OCI-LY3 (cell line): ENCODE measurements around the gene PTGR3.
"Not testable (repeated sequence)": the region's sequence is repeated elsewhere in the genome, so short reads cannot be mapped to it uniquely, and the experiment has no call there.

Experiments
- H2AFZ ChIP-seq: fragments of 200-600, 300-600 bp; shearing (Covaris generic); 2 replicates; pipeline ENCODE4 v1.6.0; 2014; ENCODE audit warnings: antibody characterized with exemption, low read depth, low read length
- H3K27ac ChIP-seq: fragments of 200-600, 300-600 bp; sonication (generic); 2 replicates; pipeline ENCODE4 v1.5.1; 2014; ENCODE audit warnings: mild to moderate bottlenecking, low read length, moderate library complexity, mixed read lengths
- H3K27me3 ChIP-seq: fragments of 200-600, 300-600 bp; sonication (generic); 2 replicates; pipeline ENCODE4 v1.6.1; 2014; ENCODE audit warnings: low read depth, low read length, mixed read lengths
- H3K36me3 ChIP-seq: fragments of 200-600, 300-600 bp; sonication (generic); replicated peaks from 2 replicates; pipeline ENCODE3; 2014; ENCODE audit warnings: low read depth, low read length, mixed read lengths
- H3K4me1 ChIP-seq: fragments of 300-600, 200-600 bp; sonication (generic); 2 replicates; pipeline ENCODE4 v1.6.1; 2014; ENCODE audit warnings: low read length, mixed read lengths
- H3K4me2 ChIP-seq: fragments of 200-600, 300-600 bp; sonication (generic); 2 replicates; pipeline ENCODE4 v1.6.1; 2014; ENCODE audit warnings: low read length, mixed read lengths
- H3K4me3 ChIP-seq: fragments of 300-600, 200-600 bp; sonication (generic); 2 replicates; pipeline ENCODE4 v1.5.1; 2014; ENCODE audit warnings: antibody characterized with exemption, mild to moderate bottlenecking, low read length, moderate library complexity
- H3K79me2 ChIP-seq: fragments of 300-600, 200-600 bp; shearing (Covaris generic); 2 replicates; pipeline ENCODE4 v1.6.1; 2014; ENCODE audit warnings: mild to moderate bottlenecking, low read length, mixed read lengths
- H3K9ac ChIP-seq: fragments of 300-600, 200-600 bp; shearing (Covaris generic); 2 replicates; pipeline ENCODE4 v1.6.0; 2014; ENCODE audit warnings: mild to moderate bottlenecking, low read length, moderate library complexity
- H3K9me3 ChIP-seq: fragments of 200-600, 300-600 bp; shearing (Covaris generic); 2 replicates; pipeline ENCODE4 v1.6.1; 2014; ENCODE audit warnings: low read length, mixed read lengths; ENCODE audit not compliant: insufficient read depth
- H4K20me1 ChIP-seq: fragments of 200-600, 300-600 bp; sonication (generic); 2 replicates; pipeline ENCODE4 v1.6.1; 2016; ENCODE audit warnings: low read length, mixed read lengths; ENCODE audit not compliant: insufficient read depth
- EZH2phosphoT487 ChIP-seq: fragments of 200-600 bp; shearing (Covaris generic); IDR thresholded peaks from 2 replicates; pipeline ENCODE4 v1.6.1; 2018; ENCODE audit warnings: antibody characterized with exemption, mixed run types, low read depth
- TF ChIP-seq, protein P1 (sequence below): fragments of 200-600, 300-600 bp; sonication (generic); IDR thresholded peaks from 2 replicates; pipeline ENCODE4 v1.5.1; 2014; ENCODE audit warnings: antibody characterized with exemption, low read length, low read depth

Gene PTGR3

DNA sequence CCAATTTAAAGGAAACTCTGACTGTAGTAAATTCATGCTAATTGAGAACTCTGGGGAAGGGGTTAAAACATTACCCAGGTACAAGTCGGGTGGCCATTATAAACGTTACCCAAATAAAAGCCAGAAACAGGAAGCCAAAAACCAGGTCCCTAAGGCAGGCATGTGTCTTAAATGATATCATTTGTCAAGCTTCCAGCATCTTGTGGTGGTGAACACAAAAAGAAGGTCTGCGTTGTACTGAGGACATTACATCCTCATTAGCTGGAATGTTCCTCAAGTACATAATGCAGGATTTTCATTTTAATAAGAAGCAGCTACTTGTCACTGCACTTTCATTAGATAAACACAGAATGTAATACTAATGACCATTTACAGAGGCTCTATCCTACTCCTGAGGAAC, 10.9 kb downstream of the PTGR3 start:
- H3K27ac ChIP-seq, result no peak overlapping the region
- H3K27me3 ChIP-seq, result no peaks in the 10 kb centered on the region
- TF ChIP-seq, protein P1, sequence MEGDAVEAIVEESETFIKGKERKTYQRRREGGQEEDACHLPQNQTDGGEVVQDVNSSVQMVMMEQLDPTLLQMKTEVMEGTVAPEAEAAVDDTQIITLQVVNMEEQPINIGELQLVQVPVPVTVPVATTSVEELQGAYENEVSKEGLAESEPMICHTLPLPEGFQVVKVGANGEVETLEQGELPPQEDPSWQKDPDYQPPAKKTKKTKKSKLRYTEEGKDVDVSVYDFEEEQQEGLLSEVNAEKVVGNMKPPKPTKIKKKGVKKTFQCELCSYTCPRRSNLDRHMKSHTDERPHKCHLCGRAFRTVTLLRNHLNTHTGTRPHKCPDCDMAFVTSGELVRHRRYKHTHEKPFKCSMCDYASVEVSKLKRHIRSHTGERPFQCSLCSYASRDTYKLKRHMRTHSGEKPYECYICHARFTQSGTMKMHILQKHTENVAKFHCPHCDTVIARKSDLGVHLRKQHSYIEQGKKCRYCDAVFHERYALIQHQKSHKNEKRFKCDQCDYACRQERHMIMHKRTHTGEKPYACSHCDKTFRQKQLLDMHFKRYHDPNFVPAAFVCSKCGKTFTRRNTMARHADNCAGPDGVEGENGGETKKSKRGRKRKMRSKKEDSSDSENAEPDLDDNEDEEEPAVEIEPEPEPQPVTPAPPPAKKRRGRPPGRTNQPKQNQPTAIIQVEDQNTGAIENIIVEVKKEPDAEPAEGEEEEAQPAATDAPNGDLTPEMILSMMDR, result no peak
- no peak for TF ChIP-seq EZH2phosphoT487
- no peak overlapping the region for H2AFZ ChIP-seq
- peaks cover 27% of the 10 kb centered on the region for H4K20me1 ChIP-seq
- peaks cover 33% of the 10 kb centered on the region for H3K36me3 ChIP-seq
- no peak overlapping the region for H3K4me3 ChIP-seq
- H3K79me2 ChIP-seq, result peaks cover 14% of the 10 kb centered on the region
- no peak overlapping the region for H3K4me2 ChIP-seq
- no peaks in the 10 kb centered on the region for H3K9me3 ChIP-seq
- no peaks in the 10 kb centered on the region for H3K4me1 ChIP-seq
- no peak overlapping the region for H3K9ac ChIP-seq

DNA sequence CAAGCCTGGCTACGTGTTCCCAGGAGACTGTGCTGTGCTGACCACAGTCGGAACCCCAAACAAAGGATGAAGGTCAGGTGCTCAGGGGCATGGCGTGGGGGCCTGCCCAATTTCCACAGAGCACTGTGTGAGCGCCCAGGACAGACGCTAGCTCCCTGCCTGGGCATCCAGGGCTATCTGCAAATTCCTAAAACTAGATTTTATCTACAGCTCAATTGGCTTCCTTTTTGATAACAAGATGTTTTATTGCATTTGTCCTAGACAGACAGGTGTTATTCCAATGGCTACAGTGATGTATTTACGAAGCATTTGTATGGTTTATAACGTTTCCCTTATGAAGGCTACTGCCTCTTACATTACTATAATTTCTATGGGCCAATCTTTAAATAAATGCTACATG, 16.0 kb downstream of the PTGR3 start:
- H3K9ac ChIP-seq, result no peak overlapping the region

DNA sequence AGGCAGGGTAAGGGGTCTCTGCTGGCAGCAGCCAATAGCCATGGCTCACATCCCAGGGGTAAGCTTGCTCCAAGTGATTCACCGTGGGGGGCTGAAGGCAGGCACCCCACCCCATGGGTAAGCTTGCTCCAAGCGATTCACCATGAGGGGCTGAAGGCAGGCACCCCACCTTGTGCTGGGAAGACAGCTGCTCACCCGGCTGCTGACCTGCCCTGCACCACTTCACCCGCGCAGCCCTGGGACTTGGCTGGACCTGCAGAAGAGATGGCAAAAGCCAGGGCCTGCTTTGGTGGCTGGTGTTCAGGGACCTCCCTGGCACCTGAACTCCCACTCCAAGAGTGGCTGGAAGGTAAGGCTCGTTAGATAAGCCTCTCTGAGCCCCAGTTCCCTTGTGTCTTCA, 19.2 kb downstream of the PTGR3 start:
- Histone ChIP-seq H2AFZ (no peak overlapping the region), H3K27ac (no peak overlapping the region), H3K4me2 (no peak overlapping the region), H4K20me1 (no peaks in the 10 kb centered on the region), H3K27me3 (no peaks in the 10 kb centered on the region), H3K9me3 (no peaks in the 10 kb centered on the region), H3K9ac (no peak overlapping the region), H3K36me3 (no peaks in the 10 kb centered on the region), H3K4me1 (no peaks in the 10 kb centered on the region), H3K4me3 (no peak overlapping the region), H3K79me2 (no peaks in the 10 kb centered on the region)
- no peak for TF ChIP-seq EZH2phosphoT487

More for the DNA sequence above, 16.0 kb downstream of the PTGR3 start:
- Histone ChIP-seq H3K9me3 (no peaks in the 10 kb centered on the region), H3K79me2 (no peaks in the 10 kb centered on the region), H3K4me3 (no peak overlapping the region), H4K20me1 (no peaks in the 10 kb centered on the region), H3K4me2 (no peak overlapping the region), H3K27ac (no peak overlapping the region), H2AFZ (no peak overlapping the region), H3K4me1 (no peaks in the 10 kb centered on the region), H3K27me3 (no peaks in the 10 kb centered on the region), H3K36me3 (peaks cover 2% of the 10 kb centered on the region)
- TF ChIP-seq, protein P1, result no peak
- no peak for TF ChIP-seq EZH2phosphoT487

DNA sequence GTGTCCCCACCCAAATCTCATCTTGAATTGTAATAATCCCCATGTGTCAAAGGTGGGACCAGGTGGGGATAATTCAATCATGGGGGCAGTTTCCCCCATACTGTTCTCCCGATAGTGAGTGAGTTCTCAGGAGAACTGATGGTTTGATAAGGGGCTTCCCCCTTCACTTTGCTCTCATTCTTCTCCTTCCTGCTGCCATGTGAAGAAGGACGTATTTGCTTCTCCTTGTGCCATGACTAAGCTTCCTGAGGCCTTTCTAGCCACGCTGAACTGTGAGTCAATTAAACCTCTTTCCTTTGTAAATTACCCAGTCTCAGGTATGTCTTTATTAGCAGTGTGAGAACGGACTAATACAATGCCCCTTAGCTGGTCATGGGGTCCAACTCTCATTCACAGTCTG, 21.2 kb downstream of the PTGR3 start:
- H4K20me1 ChIP-seq, H3K27me3 ChIP-seq, H3K27ac ChIP-seq: not testable (repeated sequence)

DNA sequence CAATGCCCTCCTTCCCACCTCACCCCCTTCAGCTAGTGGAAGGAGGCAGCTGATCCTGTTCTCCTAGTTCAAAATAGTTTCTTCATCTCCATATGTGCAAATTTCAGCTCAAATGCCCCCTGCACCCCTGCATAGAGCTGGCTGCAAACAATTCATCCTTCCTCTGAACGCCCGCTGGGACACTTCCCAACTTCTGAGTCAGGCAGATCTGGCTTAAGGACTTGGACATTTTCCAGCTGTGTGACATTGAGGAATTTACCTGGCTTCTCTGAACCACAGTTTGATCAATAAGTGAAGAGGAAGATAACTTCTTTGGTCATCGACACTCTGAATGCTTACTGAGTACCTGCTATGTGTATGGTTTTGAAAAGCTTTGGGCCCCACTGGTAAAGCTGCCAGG, 23.5 kb downstream of the PTGR3 start:
- Histone ChIP-seq H3K36me3 (no peaks in the 10 kb centered on the region), H2AFZ (no peak overlapping the region), H4K20me1 (no peaks in the 10 kb centered on the region), H3K4me3 (no peak overlapping the region), H3K27ac (no peak overlapping the region), H3K4me2 (no peak overlapping the region), H3K9me3 (no peaks in the 10 kb centered on the region; the same call in 1 of the 2 replicates), H3K27me3 (peaks cover 5% of the 10 kb centered on the region; the same call in 1 of the 2 replicates), H3K79me2 (no peaks in the 10 kb centered on the region), H3K4me1 (no peaks in the 10 kb centered on the region), H3K9ac (no peak overlapping the region)
- TF ChIP-seq, protein P1, result no peak
- no peak for TF ChIP-seq EZH2phosphoT487

More for the DNA sequence above, 21.2 kb downstream of the PTGR3 start:
- not testable (repeated sequence) for H3K4me3 ChIP-seq, H3K9me3 ChIP-seq, H3K4me1 ChIP-seq, H2AFZ ChIP-seq, H3K9ac ChIP-seq, H3K4me2 ChIP-seq, H3K79me2 ChIP-seq, H3K36me3 ChIP-seq
